Endodermal cell (in vitro differentiated cells): ENCODE results near the gene TOMM40. TPM values are rescaled to one million over a fixed set of nuclear protein-coding genes. Genes with fewer than 3 reads are reported as not detected.
A peak's percentile ranks its signal among the peaks of the same experiment; 100 is the strongest.

Source experiments
- DNase-seq: peaks from one replicate; pipeline ENCODE4 v3.0.0-alpha.2; 2017
- H3K27ac ChIP-seq: 2 replicates; pipeline ENCODE4 v1.5.1; 2013; ENCODE audit warnings: mild to moderate bottlenecking, low read depth, low read length, moderate library complexity
- H3K27me3 ChIP-seq: 2 replicates; pipeline ENCODE4 v1.6.1; 2013; ENCODE audit warnings: mild to moderate bottlenecking, low read length, moderate library complexity; ENCODE audit not compliant: insufficient read depth, control insufficient read depth, poor library complexity, severe bottlenecking
- H3K36me3 ChIP-seq: 2 replicates; pipeline ENCODE4 v1.7.0; 2013; ENCODE audit warnings: mild to moderate bottlenecking, low read length, moderate library complexity; ENCODE audit not compliant: control insufficient read depth, insufficient read depth
- H3K4me1 ChIP-seq: one replicate; pipeline ENCODE4 v1.7.0; 2013; ENCODE audit warnings: low read length; ENCODE audit not compliant: control insufficient read depth, insufficient read depth
- H3K4me3 ChIP-seq: 2 replicates; pipeline ENCODE4 v1.5.1; 2013; ENCODE audit warnings: mild to moderate bottlenecking, low read length, moderate library complexity
- H3K9ac ChIP-seq: 2 replicates; pipeline ENCODE4 v1.6.1; 2013; ENCODE audit warnings: mild to moderate bottlenecking, low read length, moderate library complexity; ENCODE audit not compliant: poor library complexity, severe bottlenecking; ENCODE audit errors: extremely low read depth
- H3K9me3 ChIP-seq: 2 replicates; pipeline ENCODE4 v1.6.1; 2013; ENCODE audit warnings: mild to moderate bottlenecking, low read length, moderate library complexity; ENCODE audit not compliant: control insufficient read depth
- H3K27ac Mint-ChIP-seq: 2 replicates; pipeline ENCODE4 v1.8.0; 2020; ENCODE audit warnings: mixed read lengths
- H3K27me3 Mint-ChIP-seq: 2 replicates; pipeline ENCODE4 v1.8.0; 2021; ENCODE audit warnings: mild to moderate bottlenecking, mixed read lengths; ENCODE audit not compliant: insufficient read depth
- H3K36me3 Mint-ChIP-seq: 2 replicates; pipeline ENCODE4 v1.8.0; 2020; ENCODE audit warnings: low read depth, mixed read lengths
- H3K4me1 Mint-ChIP-seq: 2 replicates; pipeline ENCODE4 v1.8.0; 2020; ENCODE audit warnings: mixed read lengths
- H3K4me3 Mint-ChIP-seq: 2 replicates; pipeline ENCODE4 v1.8.0; 2020; ENCODE audit warnings: mild to moderate bottlenecking, moderate library complexity, mixed read lengths
- H3K9me3 Mint-ChIP-seq: 2 replicates; pipeline ENCODE4 v1.8.0; 2020; ENCODE audit warnings: mild to moderate bottlenecking, mixed read lengths
- CTCF ChIP-seq: fragments of 200-600 bp; sonication (generic); conservative IDR thresholded peaks from 2 replicates; pipeline ENCODE4 v1.5.0; 2021; ENCODE audit warnings: antibody characterized with exemption, mild to moderate bottlenecking
- WGBS, 2 experiments: methylation state at CpG; one replicate each; pipeline versions ENCODE4 v1.1.5 to v1.1.7; 2013; ENCODE audit warnings: missing lambda C conversion rate in 2 of 2, mixed read lengths in 1 of 2; ENCODE audit not compliant: insufficient coverage in 1 of 2, insufficient read length in 1 of 2; 5-methylcytosine and 5-hydroxymethylcytosine counted together
- total RNA-seq, 2 donors: library from RNA; stranded (reverse); fragmentation: NEBNext Ultra II Directional in 1 of 2; extraction: Animal tissue kit (Norgen Biotek cat#: 25700) in 1 of 2; gene quantifications; 2 replicates in 1 of 2; 3 replicates in 1 of 2; pipeline ENCODE4 v1.2.1, GENCODE V29; 2021

Gene TOMM40
- total RNA-seq, 2 donors from 2014 or later: 88.1 to 93.8 TPM

DNA sequence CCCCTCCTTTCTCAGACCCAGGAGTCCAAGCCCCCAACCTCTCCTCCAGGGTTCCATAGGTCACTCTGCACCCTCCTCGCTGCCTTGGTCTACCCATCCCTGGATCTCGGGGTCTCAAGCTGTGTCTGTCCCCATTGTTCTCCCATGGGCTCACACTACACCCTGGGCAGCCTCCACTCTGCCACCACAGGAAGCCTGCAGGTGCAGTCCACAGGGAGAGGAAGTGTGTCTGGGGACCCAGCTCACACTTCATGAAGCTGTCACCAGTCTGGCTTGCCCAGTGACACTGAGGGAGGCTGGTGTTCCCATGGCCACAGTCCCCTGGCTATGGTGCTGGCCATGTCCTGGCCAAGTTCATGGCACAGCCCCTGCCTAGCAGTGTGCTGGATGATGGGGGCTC, 39.6 kb upstream of the TOMM40 start:
- H3K36me3 ChIP-seq: peaks cover 55% of the 10 kb centered on the region
- H3K36me3 Mint-ChIP-seq: peaks cover 45% of the 10 kb centered on the region
- 100% methylated on average over 2 of the region's 2 CpGs; no CpG with 5 or more reads in 1 of the 2 experiments for WGBS, 2 experiments
- H3K27me3 ChIP-seq: no peaks in the 10 kb centered on the region
- DNase-seq: no peak
- H3K27ac ChIP-seq: no peak overlapping the region
- no peak overlapping the region for H3K4me3 ChIP-seq
- H3K27ac Mint-ChIP-seq: peak overlapping the region; percentile 70
- H3K9me3 ChIP-seq: no peaks in the 10 kb centered on the region
- TF ChIP-seq CTCF: no peak
- H3K4me1 Mint-ChIP-seq: peaks cover 34% of the 10 kb centered on the region
- H3K4me1 ChIP-seq: peaks cover 7% of the 10 kb centered on the region
- no peaks in the 10 kb centered on the region for H3K27me3 Mint-ChIP-seq
- H3K4me3 Mint-ChIP-seq: peak overlapping the region; percentile 24
- H3K9ac ChIP-seq: peak overlapping the region; percentile 23
- H3K9me3 Mint-ChIP-seq: no peaks in the 10 kb centered on the region

- Histone ChIP-seq H3K27ac (no peak overlapping the region), H3K9me3 (no peaks in the 10 kb centered on the region), H3K9ac (no peak overlapping the region), H3K4me3 (no peak overlapping the region), H3K27me3 (no peaks in the 10 kb centered on the region), H3K36me3 (peaks cover 67% of the 10 kb centered on the region), H3K4me1 (peaks cover 2% of the 10 kb centered on the region)
- H3K27ac Mint-ChIP-seq: peak overlapping the region; percentile 74
- H3K27me3 Mint-ChIP-seq: no peaks in the 10 kb centered on the region
- H3K36me3 Mint-ChIP-seq: peaks cover 55% of the 10 kb centered on the region
- TF ChIP-seq CTCF: no peak
- 100% methylated on average over 1 of the region's 1 CpG; no CpG with 5 or more reads in 1 of the 2 experiments for WGBS, 2 experiments
- no peaks in the 10 kb centered on the region for H3K9me3 Mint-ChIP-seq
- peaks cover 27% of the 10 kb centered on the region for H3K4me1 Mint-ChIP-seq
- DNase-seq: no peak
- no peak overlapping the region for H3K4me3 Mint-ChIP-seq
These were observed 35.4 kb upstream of the TOMM40 start for GRCh38 chr19:44855606-44856005.

DNA sequence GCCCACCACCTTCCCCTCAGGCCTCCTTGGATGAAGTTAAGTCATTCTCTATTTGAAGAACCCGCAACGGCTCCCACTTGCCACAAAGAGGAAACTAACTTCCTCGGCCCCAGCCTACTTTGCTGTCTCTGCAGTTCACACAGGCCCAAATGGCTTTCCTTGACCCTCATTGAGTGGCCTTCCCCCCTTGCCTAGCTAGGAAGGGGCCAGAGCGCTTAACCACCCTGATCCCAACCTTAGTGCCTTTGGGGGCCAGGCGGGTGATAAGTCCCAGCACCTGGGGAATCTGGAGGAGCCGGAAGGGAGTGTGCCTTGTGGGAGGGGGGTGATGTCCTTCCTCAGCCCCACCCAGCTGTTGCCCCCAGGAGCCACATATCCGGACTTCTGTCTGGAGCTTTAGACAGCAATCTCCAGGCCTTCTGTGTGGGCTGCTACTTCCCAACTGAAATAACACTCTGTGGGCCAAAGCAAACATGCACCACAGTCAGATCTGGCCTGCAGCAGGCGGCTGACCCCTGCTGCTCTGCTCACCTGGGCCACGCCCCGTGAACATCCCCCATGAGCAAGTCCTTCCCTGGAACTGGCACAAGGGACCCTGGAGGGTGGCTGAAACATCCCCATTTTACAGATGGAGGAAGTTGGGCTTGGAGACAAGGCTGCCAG, 34.5 kb upstream of the TOMM40 start:
- Mint-ChIP-seq H3K27me3 (no peaks in the 10 kb centered on the region), H3K4me1 (peaks cover 30% of the 10 kb centered on the region), H3K4me3 (no peak overlapping the region), H3K27ac (peak overlapping the region; percentile 60), H3K9me3 (no peaks in the 10 kb centered on the region), H3K36me3 (peaks cover 62% of the 10 kb centered on the region)
- no peak for DNase-seq
- H3K27me3 ChIP-seq: no peaks in the 10 kb centered on the region
- peaks cover 67% of the 10 kb centered on the region for H3K36me3 ChIP-seq
- no peak overlapping the region for H3K4me3 ChIP-seq
- no peak overlapping the region for H3K9ac ChIP-seq
- TF ChIP-seq CTCF: no peak
- no peaks in the 10 kb centered on the region for H3K9me3 ChIP-seq
- H3K4me1 ChIP-seq: no peaks in the 10 kb centered on the region
- no peak overlapping the region for H3K27ac ChIP-seq
- WGBS, 2 experiments: 94 to 100% methylated on average over 4 to 10 of the region's 10 CpGs
